ENCODE data around the gene FOXP1.

FOXP1 gene

DNA sequence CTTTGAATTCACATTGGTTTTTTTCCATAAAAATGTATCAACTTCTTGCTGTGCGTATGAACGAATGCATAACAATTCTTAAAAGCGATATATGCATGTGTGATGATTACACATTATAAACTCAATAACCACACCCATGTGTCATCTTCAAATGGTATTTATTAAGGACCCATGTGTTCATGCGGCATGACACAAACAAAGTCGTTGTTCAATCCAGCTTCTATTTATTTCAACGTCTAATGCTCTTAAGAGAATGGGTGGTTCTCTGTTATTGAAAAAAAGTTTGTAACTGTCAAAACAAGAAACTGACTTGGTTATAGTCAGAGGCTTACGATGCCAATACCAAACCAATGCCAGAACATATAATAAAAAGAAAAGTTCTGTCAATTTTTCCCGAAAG is 195.9 kb downstream of the FOXP1 start:
- no peaks in the 10 kb centered on the region for H3K27me3 ChIP-seq (ENCODE audit: insufficient read depth, low read length)
- H3K36me3 ChIP-seq (ENCODE audit: control insufficient read depth in 1 of 2, insufficient read depth in 2 of 2, low read length in 2 of 2): no peaks in the 10 kb centered on the region
- no peak overlapping the region for H2BK120ac ChIP-seq (ENCODE audit: insufficient read depth, low read length, poor library complexity)
- H3K14ac ChIP-seq (ENCODE audit: low read length): no peak overlapping the region
- H3K4ac ChIP-seq (ENCODE audit: low read depth, low read length): no peak overlapping the region
- H4K8ac ChIP-seq (ENCODE audit: low read depth, low read length): no peak overlapping the region
- H2AFZ ChIP-seq (ENCODE audit: insufficient read depth, low read length, poor library complexity): no peak overlapping the region
- H2AK5ac ChIP-seq (ENCODE audit: low read length): no peak overlapping the region
- no peak overlapping the region for H3K18ac ChIP-seq (ENCODE audit: low read length)
- no peaks in the 10 kb centered on the region for H3K9me3 ChIP-seq (ENCODE audit: insufficient read depth, low read depth, low read length)
- no peaks in the 10 kb centered on the region for H3K4me1 ChIP-seq (ENCODE audit: control insufficient read depth in 1 of 2, insufficient read depth in 2 of 2, low read length in 2 of 2)
- no peak overlapping the region for H3K4me2 ChIP-seq (ENCODE audit: low read length)
- no peak overlapping the region for H2BK12ac ChIP-seq (ENCODE audit: low read length)
- H3K79me2 ChIP-seq (ENCODE audit: control insufficient read depth, insufficient read depth, low read length, poor library complexity): no peaks in the 10 kb centered on the region
- no peak overlapping the region for H2BK5ac ChIP-seq (ENCODE audit: low read depth, low read length, poor library complexity)
- H3K23ac ChIP-seq (ENCODE audit: low read length): no peak overlapping the region
- no peaks in the 10 kb centered on the region for H3K79me1 ChIP-seq (ENCODE audit: low read length)
- no peak overlapping the region for H3K9ac ChIP-seq (ENCODE audit: low read length)
- no CpG with 5 or more reads among the region's 8 CpGs for WGBS (ENCODE audit: extremely low coverage, insufficient coverage, insufficient read length)
- H4K12ac ChIP-seq (ENCODE audit: low read depth, low read length): no peak overlapping the region
- no peak overlapping the region for H4K91ac ChIP-seq (ENCODE audit: low read depth, low read length)
- no peak overlapping the region for H3K4me3 ChIP-seq (ENCODE audit: low read depth, low read length)
- no peak for DNase-seq
- H3K27ac ChIP-seq (ENCODE audit: low read depth, low read length): no peak overlapping the region

GRCh38 chr3:71384837-71385716 is 198.5 kb downstream of the FOXP1 start:
- Histone ChIP-seq H2BK5ac (ENCODE audit: low read depth, low read length, poor library complexity) (no peak overlapping the region), H3K18ac (ENCODE audit: low read length) (no peak overlapping the region), H3K79me1 (ENCODE audit: low read length) (no peaks in the 10 kb centered on the region), H4K8ac (ENCODE audit: low read depth, low read length) (no peak overlapping the region), H3K4ac (ENCODE audit: low read depth, low read length) (no peak overlapping the region), H2AFZ (ENCODE audit: insufficient read depth, low read length, poor library complexity) (no peak overlapping the region), H3K14ac (ENCODE audit: low read length) (no peak overlapping the region), H3K4me1 (ENCODE audit: control insufficient read depth in 1 of 2, insufficient read depth in 2 of 2, low read length in 2 of 2) (no peaks in the 10 kb centered on the region), H3K4me3 (ENCODE audit: low read depth, low read length) (no peak overlapping the region), H2BK120ac (ENCODE audit: insufficient read depth, low read length, poor library complexity) (no peak overlapping the region), H2BK12ac (ENCODE audit: low read length) (no peak overlapping the region), H3K9me3 (ENCODE audit: insufficient read depth, low read depth, low read length) (no peaks in the 10 kb centered on the region), H3K27ac (ENCODE audit: low read depth, low read length) (no peak overlapping the region), H2AK5ac (ENCODE audit: low read length) (no peak overlapping the region), H3K27me3 (ENCODE audit: insufficient read depth, low read length) (no peaks in the 10 kb centered on the region), H4K91ac (ENCODE audit: low read depth, low read length) (no peak overlapping the region), H4K12ac (ENCODE audit: low read depth, low read length) (no peak overlapping the region), H3K4me2 (ENCODE audit: low read length) (no peak overlapping the region), H3K23ac (ENCODE audit: low read length) (no peak overlapping the region), H3K9ac (ENCODE audit: low read length) (peak overlapping the region; percentile 68), H3K79me2 (ENCODE audit: control insufficient read depth, insufficient read depth, low read length, poor library complexity) (no peaks in the 10 kb centered on the region), H3K36me3 (ENCODE audit: control insufficient read depth in 1 of 2, insufficient read depth in 2 of 2, low read length in 2 of 2) (no peaks in the 10 kb centered on the region)
- WGBS (ENCODE audit: extremely low coverage, insufficient coverage, insufficient read length): no CpG with 5 or more reads among the region's 7 CpGs
- DNase-seq: no peak

DNA sequence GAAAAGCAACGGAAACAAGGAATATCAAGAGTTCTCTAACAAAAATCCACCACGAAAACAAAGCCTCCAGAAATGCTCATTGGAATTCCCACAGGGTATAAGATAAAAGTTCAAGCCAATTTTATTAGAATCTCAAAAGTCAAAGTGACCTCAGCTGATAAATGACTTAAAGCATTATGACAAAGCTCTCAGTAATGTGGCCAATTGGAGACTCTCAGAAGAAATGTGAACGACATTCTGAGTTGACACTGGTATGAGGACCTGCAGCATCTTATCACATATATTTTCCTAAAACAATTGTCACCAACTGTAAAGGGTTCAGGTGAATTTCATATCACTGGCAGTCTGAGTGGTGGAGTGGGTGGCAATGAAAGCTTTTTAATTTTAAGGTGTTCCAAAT is 199.1 kb downstream of the FOXP1 start:
- Histone ChIP-seq H3K4me2 (ENCODE audit: low read length) (no peak overlapping the region), H3K9me3 (ENCODE audit: insufficient read depth, low read depth, low read length) (no peaks in the 10 kb centered on the region), H2AFZ (ENCODE audit: insufficient read depth, low read length, poor library complexity) (no peak overlapping the region), H4K12ac (ENCODE audit: low read depth, low read length) (no peak overlapping the region), H2BK5ac (ENCODE audit: low read depth, low read length, poor library complexity) (no peak overlapping the region), H3K14ac (ENCODE audit: low read length) (no peak overlapping the region), H3K4me1 (ENCODE audit: control insufficient read depth in 1 of 2, insufficient read depth in 2 of 2, low read length in 2 of 2) (no peaks in the 10 kb centered on the region), H3K27ac (ENCODE audit: low read depth, low read length) (no peak overlapping the region), H3K23ac (ENCODE audit: low read length) (no peak overlapping the region), H3K36me3 (ENCODE audit: control insufficient read depth in 1 of 2, insufficient read depth in 2 of 2, low read length in 2 of 2) (no peaks in the 10 kb centered on the region), H3K4ac (ENCODE audit: low read depth, low read length) (no peak overlapping the region), H3K9ac (ENCODE audit: low read length) (no peak overlapping the region), H3K4me3 (ENCODE audit: low read depth, low read length) (no peak overlapping the region), H3K18ac (ENCODE audit: low read length) (no peak overlapping the region), H2BK12ac (ENCODE audit: low read length) (no peak overlapping the region), H2AK5ac (ENCODE audit: low read length) (no peak overlapping the region), H3K79me2 (ENCODE audit: control insufficient read depth, insufficient read depth, low read length, poor library complexity) (no peaks in the 10 kb centered on the region), H2BK120ac (ENCODE audit: insufficient read depth, low read length, poor library complexity) (no peak overlapping the region), H3K27me3 (ENCODE audit: insufficient read depth, low read length) (no peaks in the 10 kb centered on the region), H4K8ac (ENCODE audit: low read depth, low read length) (no peak overlapping the region), H3K79me1 (ENCODE audit: low read length) (no peaks in the 10 kb centered on the region), H4K91ac (ENCODE audit: low read depth, low read length) (no peak overlapping the region)
- DNase-seq: peak; percentile 28 to 79
- WGBS (ENCODE audit: extremely low coverage, insufficient coverage, insufficient read length): no CpG with 5 or more reads among the region's 3 CpGs

DNA sequence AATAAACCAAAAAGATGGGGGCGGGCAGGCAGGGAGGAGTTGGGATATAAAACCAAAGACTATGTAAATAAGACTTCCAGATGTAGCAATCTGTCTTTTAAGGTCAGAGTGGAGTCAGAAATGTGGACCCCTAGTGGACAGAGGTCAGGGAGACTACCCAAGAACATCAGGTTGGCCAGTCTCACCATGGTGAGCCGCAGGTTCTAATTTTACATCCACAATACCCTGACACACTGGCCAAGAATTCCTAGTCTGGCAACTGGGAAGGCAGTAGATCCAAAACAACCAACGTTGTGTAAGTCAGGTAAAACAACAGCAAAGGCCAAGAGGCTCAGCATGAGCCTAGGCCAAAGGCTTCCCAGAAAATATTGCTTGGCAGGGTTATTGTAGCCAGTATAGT is 203.4 kb downstream of the FOXP1 start:
- no peak overlapping the region for H4K12ac ChIP-seq (ENCODE audit: low read depth, low read length)
- H4K8ac ChIP-seq (ENCODE audit: low read depth, low read length): no peak overlapping the region
- H3K27ac ChIP-seq (ENCODE audit: low read depth, low read length): no peak overlapping the region
- H2BK120ac ChIP-seq (ENCODE audit: insufficient read depth, low read length, poor library complexity): no peak overlapping the region
- H3K27me3 ChIP-seq (ENCODE audit: insufficient read depth, low read length): no peaks in the 10 kb centered on the region
- no peak overlapping the region for H2BK12ac ChIP-seq (ENCODE audit: low read length)
- no peaks in the 10 kb centered on the region for H3K9me3 ChIP-seq (ENCODE audit: insufficient read depth, low read depth, low read length)
- no peak overlapping the region for H3K4ac ChIP-seq (ENCODE audit: low read depth, low read length)
- no peaks in the 10 kb centered on the region for H3K79me2 ChIP-seq (ENCODE audit: control insufficient read depth, insufficient read depth, low read length, poor library complexity)
- no peak overlapping the region for H4K91ac ChIP-seq (ENCODE audit: low read depth, low read length)
- H3K14ac ChIP-seq (ENCODE audit: low read length): no peak overlapping the region
- no peak overlapping the region for H2AFZ ChIP-seq (ENCODE audit: insufficient read depth, low read length, poor library complexity)
- H2AK5ac ChIP-seq (ENCODE audit: low read length): no peak overlapping the region
- H3K4me2 ChIP-seq (ENCODE audit: low read length): no peak overlapping the region
- no peak overlapping the region for H3K4me3 ChIP-seq (ENCODE audit: low read depth, low read length)
- H2BK5ac ChIP-seq (ENCODE audit: low read depth, low read length, poor library complexity): no peak overlapping the region
- no peaks in the 10 kb centered on the region for H3K4me1 ChIP-seq (ENCODE audit: control insufficient read depth in 1 of 2, insufficient read depth in 2 of 2, low read length in 2 of 2)
- peak; percentile 37 to 54 for DNase-seq
- no peak overlapping the region for H3K18ac ChIP-seq (ENCODE audit: low read length)
- no peaks in the 10 kb centered on the region for H3K79me1 ChIP-seq (ENCODE audit: low read length)
- WGBS (ENCODE audit: extremely low coverage, insufficient coverage, insufficient read length): no CpG with 5 or more reads among the region's 3 CpGs
- no peak overlapping the region for H3K23ac ChIP-seq (ENCODE audit: low read length)
- no peaks in the 10 kb centered on the region for H3K36me3 ChIP-seq (ENCODE audit: control insufficient read depth in 1 of 2, insufficient read depth in 2 of 2, low read length in 2 of 2)
- H3K9ac ChIP-seq (ENCODE audit: low read length): no peak overlapping the region

Data from trophoblast cell (in vitro differentiated cells and primary cell).